Measurements from ENCODE around the gene ARL4A.
"Not testable (repeated sequence)": the region's sequence is repeated elsewhere in the genome, so short reads cannot be mapped to it uniquely, and the experiment has no call there.

ARL4A gene

DNA sequence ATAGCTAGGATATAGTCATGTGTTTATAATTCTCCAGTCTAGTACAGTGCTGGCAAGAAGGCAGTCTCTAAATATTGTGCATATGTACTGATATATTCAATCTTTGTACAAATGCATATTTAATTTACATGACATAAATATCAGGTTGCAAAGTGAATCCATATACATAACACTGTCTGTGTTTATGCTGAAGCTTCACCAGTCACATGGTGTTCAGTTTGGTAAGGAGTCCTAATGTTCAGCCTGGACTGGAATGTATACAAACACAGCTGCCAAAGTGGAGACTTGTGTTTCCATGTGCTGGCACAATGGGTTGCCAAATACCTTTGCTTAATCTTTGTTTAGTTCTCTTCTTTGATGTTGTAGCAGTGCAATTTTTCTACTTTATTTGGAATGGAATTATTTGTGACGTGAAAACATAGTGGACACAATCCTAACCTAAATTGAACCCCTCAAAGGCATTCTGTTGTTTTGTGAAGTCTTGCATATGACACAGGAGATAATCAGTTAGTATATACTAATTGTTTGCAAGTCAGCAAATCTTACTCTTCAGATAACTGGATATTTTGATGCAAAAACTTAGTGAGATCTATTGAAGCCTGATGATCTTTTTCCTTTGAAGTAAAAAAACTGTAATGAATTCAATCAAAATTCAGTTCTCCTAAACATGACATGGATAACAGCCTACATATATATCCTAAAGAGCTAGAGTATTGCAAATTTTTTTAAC lies 17.3 kb upstream of the ARL4A start:
- no peak for DNase-seq (ENCODE audit: low spot score)

DNA sequence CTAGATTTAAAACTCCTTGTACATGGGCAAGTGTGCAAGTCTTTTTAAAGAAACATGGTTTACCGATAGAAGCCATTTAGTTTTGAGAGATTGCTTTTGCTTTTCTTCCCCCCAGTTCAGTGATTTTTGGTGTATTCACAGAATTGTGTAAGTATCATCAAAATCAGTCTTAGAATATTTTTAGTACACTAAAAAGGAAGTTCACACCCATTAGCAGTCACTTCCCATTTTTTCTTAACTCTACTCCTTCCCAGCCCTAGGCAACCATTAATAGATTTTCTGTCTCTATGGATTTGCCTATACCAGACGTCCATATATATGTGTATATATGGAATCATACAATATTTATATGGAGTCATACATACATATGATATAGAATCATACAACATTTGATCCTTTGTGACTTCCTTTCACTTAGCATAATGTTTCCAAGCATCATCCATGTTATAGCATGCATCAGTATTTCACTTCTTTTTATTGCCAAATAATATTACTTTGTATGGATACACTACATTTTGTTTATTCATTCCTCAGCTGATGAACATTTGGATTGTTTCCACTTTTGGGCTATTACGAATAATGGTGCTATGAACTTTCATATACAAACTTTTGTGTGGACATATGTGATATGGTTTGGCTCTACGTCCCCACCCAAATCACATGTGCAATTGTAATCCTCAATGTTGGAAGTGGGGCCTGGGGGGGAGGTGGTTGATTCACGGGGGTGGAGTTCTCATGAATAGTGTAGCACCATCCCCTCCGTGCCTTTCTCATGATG lies 16.5 kb upstream of the ARL4A start:
- no peak for DNase-seq (ENCODE audit: low spot score)

DNA sequence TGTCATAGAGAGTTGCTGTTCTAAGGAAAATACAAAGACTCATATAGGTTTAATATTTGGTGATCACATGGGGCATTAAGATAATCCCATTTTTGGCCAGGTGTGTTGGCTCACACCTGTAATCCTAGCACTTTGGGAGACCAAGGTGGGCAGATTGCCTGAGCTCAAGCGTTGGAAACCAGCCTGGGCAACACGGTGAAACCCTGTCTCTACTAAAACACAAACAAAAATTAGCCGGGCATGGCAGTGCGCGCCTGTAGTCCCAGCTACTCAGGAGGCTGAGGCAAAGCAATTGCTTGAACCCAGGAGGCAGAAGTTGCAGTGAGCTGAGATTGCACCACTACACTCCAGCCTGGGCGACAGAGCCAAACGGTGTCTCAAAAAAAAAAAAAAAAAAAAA lies 14.0 kb upstream of the ARL4A start:
- not testable (repeated sequence) for DNase-seq (ENCODE audit: low spot score)

DNA sequence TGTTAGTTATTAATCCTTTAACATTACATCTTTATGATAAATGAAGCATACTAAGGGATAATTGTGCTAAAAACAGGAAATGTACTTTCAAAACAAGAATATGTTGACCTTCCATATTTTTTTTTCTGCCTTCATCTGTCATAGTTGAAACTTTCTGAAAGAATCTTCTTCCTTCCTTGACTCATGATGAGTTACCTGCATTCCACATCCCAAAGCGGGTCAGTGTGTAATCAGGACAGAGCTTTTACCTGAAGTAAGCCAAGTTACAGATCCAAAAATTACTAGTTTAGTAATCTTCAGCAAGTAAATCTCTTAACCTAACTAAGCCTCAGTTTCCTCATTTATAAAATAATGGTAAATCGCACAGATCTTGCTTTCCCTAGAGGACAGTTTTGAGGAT lies 13.4 kb upstream of the ARL4A start:
- no peak for DNase-seq (ENCODE audit: low spot score)

DNA sequence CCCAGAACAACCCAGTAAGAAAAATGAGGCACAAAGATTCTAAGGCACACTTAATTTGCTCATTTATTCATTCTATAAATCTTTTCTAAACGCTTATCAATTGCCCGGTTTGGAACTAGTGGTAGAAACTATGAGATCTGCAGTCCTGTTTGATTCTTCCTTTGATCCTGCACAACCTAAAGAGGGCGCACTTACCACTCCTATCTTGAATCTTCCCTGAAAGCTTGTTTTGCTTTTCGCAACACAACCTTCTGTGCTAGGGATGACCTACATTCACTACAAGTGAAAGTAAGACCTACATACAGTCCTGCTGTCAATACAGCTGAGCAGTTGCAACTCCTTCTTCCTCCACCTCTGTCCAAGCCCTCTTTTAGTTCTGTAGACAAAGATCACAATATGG lies 12.6 kb upstream of the ARL4A start:
- DNase-seq (ENCODE audit: low spot score), result peak; percentile 41

DNA sequence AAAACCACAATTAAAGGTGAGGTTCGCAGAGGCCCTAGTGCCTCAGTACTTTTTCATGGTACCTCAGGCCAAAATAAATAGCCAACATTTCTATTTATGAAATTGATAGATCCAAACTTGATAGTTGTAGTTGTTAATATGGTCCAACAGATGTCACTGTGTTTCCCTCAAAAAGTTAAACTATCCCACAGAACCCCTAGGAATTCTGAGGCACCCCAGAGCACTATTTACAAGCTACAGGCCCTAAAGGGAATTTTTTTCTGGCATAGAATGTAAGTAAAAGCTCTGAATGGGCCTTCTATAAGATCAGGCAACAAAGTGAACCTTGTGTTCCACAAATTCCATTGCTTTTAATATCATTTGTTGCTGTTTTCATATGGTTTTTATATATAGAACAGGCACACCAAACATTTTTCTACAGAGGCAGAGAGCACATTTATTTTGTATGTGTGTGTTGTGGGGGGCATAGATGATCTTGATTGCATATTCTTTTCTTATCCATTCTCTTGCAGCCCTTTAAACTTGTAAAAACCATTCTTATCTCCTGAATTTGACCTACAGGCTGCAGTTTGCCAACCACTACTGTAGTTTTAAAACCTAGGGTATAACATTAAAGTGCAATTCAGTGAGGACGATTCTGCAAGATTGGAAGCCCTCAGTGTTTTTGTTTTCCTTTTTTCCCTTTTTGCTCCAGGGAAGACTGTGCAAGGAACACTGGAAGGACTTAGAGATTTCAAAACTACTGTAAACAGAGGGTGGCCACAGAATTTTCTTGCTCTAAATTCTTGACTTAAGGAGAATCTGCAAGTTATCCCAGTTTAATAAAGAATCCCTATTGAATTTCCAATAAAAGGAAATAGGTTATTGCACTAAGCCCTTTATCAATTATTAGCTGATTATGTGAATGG lies 3.5 kb upstream of the ARL4A start:
- no peak for DNase-seq (ENCODE audit: low spot score)

DNA sequence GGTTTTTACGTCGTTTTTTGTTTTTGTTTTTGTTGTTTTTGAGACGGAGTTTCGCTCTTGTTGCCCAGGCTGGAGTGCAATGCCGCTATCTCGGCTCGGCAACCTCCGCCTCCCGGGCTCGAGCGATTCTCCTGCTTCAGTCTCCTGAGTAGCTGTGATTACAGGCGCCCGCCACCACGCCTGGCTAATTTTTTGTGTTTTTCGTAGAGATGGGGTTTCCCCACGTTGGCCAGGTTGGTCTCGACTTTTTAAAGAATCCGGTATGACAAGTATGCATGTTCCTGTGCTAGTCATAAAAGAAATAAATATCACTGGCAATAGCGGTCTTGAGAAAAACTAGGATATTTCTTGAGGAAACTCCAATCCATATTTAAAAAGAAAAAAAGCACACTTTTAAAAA lies 2.7 kb upstream of the ARL4A start:
- DNase-seq (ENCODE audit: low spot score), result no peak

DNA sequence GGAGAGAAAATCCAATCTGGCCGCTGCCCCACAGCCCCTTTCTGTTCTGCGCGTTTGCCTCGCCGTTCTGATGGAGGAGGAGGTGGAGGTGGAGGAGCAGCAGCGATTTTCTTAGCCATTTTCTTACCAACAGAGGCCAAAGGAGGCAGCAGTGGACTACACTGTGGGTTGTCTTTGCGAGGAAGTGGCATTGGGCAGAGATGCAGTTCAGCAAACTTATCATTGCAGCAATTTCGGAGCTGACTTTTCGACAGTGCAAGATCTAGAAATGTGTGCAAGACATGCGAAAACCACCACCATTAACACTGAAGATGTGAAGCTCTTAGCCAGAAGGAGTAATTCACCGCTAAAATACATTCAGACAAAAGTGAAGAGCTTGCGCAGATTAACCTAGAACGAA lies 1.9 kb upstream of the ARL4A start:
- DNase-seq (ENCODE audit: low spot score), result no peak

DNA sequence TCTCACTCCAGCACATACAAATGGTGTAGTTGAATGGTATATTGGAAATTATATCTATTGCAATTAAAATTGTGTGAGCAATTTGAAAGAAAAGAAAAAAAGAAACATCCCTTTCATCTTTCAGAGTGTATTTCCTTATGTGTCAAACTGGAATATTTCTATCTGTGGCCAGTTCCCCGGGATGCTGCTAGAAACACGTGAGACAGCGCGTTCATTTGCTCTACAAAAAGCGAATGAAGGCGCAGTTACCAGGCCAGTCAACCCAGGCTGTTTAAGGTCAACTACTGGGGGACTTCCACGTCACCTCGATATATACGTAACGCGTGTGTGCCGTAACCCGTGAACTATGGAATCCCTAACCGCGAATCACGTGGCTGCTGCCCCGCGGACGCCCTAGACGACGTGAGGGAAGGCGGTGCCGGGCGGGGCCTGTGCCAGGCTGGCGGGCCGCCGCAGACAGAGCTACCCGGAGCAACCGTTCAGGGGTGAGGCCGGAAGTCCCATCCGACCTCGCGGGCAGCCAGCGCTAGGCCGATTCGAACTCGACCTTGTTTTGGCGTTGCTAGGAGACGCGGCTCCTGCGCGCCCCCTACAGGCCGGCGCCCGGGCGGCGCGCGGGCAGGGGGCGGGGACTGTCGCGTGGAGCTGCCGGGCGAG lies 1.1 kb upstream of the ARL4A start:
- DNase-seq (ENCODE audit: low spot score), result peak; percentile 98

DNA sequence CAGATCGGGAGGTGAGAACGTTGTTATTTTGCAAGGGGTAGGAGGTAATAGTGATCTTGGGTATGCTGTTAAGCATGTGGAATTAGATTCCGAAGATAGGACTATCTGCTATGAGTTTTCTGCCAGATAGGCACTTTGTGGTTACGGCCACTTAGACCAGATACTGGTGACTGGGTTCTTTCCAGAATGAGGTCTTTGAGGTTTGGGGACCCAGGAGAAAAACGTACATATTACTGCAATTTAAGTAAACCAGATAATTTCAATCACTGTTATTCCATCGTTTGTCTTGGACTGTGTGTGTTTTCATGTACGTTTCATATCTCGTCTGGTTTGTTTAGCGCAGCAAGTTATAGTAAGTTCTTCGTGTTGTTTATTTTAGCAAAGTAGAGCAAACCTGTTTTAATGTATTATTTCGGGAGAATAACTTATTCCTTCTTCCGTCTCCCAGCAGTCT lies 312 bp downstream of the ARL4A start:
- DNase-seq (ENCODE audit: low spot score), result no peak

DNA sequence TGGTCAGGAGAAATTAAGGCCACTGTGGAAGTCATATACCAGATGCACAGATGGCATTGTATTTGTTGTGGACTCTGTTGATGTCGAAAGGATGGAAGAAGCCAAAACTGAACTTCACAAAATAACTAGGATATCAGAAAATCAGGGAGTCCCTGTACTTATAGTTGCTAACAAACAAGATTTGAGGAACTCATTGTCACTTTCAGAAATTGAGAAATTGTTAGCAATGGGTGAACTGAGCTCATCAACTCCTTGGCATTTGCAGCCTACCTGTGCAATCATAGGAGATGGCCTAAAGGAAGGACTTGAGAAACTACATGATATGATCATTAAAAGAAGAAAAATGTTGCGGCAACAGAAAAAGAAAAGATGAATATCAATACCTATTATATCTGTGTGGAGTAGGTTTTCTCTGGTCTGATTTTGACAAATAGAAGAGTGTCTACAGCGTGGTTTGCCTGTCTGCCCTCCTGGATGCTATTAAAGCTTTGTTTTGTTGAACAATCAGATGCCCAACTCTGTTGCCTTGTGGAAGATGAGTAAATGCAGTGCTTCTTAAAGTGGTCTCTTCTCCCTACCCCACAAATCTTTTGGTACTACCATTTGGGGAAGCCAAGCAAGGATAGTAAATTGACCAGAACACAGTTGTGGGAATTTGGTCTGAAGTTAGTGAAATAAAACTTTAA lies 1.2 kb downstream of the ARL4A start:
- DNase-seq (ENCODE audit: low spot score), result not testable (repeated sequence)

DNA sequence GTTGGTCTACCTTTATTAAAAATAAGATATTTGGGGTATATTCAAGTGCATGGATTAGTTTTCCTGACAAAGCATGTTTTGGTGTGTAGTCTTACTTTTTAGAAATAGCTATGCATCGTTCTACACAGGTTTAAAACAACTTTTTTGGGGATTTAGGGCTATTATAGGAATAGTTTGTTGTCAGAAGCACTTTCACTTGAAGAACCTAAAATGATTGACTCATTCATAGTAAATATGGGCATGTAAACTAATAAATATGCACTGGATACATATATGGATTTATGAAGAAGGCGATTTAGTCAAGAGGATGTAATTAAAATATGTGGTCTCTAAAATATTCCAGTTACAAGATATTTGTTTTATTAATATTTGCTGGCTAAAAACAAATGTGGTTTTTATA lies 2.0 kb downstream of the ARL4A start:
- DNase-seq (ENCODE audit: low spot score), result no peak

DNA sequence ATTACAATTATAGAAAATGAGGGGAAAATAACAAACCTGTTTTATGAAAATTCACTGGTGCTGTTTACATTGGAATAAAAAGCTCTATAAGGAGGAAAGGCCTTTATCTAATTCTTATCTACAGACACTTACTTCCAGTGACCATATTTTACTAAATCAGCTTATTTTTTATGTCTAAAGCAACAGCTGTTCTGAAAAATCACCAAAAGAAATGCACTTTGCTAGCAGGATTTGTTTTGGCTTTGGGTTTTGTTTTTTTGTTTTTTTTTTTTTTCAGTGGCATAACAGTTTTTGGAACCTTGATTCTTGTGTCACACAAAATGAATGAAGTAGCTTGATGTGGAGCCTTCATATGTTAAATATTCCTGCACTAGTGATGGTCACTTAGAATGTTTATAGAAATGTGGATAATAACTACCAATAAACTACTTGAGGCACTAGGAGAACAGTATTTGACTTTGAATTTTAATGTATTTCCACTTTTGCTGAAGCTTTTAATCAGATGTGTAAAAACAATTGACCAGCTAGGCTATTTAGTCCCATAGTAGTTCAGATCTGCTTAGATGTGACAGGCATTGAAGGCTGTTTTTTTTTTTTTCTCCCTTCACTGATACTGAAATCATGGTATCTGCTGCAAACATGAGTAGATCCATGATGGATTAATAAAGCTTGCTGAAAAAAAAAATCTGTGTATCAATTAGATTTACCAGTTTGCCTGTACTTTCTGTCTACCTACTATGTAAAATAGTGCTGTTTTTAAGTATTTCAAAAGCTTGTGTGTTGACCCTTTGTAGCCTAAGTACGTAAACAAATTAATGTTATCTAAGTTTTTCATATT lies 2.8 kb downstream of the ARL4A start:
- no peak for DNase-seq (ENCODE audit: low spot score)

DNA sequence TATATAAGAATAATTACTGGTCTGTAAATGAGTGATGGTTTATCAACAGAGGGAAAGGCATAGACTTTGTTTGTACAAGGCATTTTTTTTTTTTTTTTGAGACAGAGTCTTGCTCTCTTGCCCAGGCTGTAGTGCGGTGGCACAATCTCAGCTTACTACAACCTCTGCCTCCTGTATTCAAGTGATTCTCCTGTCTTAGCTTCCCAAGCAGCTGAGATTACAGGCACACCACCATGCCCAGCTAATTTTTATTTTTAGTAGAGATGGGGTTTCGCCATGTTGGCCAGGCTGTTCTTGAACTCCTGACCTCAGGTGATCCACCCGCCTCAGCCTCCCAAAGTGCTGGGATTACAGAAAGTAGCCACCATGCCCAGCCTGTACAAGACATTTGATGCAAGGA lies 4.0 kb downstream of the ARL4A start:
- not testable (repeated sequence) for DNase-seq (ENCODE audit: low spot score)

DNA sequence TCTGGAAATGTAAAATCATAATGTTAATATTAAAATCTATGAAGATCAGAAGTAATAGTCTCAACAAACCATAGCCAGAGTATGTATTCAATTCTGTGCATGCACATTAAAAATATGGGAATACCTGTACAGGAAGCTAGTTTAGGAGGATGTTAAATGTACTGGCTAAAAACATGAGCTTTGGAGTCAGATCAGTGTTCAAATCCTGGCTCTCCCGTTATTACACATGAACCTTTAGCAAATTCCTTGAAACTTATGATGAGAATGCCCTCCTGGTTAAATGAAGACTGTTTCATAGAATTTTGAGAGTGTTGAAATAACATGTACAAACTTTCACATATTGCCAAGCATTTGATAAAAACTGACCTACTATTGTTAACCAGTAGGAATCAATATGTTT lies 4.6 kb downstream of the ARL4A start:
- DNase-seq (ENCODE audit: low spot score), result no peak

DNA sequence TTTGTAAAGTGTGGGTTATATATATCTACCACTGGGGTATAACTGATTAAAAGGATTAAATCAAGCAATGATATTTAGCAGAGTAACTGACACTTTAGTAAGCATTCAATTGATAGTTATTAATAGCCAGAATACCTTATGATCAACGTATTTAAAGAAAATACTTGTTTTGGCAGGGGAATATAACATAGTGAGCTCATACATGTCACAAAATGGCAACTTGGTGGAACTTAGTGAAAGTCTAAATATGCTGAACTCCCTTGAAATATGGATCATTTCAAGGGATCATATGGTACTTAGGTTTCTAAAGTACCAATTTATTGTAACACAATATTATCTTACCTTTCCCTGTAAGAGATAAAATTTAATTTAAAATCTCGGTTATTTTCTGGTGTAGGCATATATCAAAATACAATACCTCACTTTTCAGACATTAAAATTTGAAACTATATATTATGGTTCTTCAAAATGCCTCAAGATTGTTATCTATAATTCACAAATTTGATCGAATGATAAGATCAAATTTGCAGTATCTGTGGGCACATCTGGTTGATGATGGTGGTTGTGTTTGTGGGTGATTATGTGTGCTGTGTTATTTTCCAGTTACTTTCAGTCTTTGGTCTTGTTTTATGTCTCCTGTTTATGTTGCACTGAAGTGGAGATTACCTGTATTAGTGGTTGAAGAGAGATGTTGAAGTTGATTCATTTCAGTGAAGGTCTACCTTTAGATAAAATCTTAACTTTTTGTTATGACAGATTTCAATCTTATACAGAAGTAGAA lies 5.2 kb downstream of the ARL4A start:
- no peak for DNase-seq (ENCODE audit: low spot score)

DNA sequence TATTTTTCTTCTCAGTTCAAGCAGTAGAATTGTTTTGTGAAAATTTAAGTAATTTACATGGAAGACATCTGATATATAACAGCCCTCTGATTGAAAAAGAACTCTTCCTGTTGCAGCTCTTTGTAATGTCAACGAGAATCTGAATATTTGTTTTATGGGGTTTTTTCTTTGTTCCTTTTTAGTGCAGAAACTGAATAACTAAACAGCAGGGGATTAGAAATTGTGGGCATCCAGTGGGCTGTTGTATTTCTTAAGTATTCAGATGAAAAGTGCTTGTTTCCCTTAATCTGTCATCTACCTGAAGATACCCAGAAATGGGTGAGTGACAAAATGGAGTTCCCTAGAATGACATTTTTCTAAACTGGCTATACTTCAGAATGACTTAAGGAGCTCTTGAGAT lies 7.4 kb downstream of the ARL4A start:
- no peak for DNase-seq (ENCODE audit: low spot score)

DNA sequence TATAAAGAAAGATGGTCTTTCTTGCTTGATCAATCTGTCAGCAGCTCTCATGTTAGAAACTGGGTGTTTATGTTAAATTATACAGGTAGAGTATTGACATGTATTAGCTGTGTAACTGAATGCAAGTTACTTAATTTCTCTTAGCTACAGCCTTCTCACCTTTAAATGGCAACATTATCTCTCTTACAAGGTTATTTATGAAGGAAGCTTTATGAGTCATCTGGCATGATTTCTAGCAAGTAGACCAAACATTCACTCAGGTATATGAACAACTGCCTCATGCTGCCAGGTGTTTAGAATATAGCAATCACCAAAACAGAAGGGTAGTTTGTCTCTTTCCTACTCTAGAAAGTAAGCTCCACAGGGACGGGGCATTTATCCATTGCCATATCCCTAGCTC lies 8.5 kb downstream of the ARL4A start:
- peak; percentile 73 for DNase-seq (ENCODE audit: low spot score)

DNA sequence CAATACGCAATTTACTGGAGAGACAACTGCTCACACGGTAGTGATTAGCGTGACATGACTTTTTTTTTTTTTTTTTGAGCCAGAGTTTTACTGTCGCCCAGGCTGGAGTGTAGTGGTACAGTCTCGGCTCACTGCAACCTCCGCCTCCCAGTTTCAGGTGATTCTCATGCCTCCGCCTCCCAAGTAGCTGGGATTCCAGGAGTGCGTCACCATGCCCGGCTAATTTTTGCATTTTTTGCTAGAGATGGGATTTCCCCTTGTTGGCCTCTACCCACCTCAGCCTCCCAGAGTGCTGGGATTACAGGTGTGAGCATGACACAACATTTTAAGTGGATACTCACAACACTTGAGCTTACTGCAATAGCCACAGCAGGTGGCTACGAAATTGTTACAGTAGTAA lies 11.9 kb downstream of the ARL4A start:
- DNase-seq (ENCODE audit: low spot score), result no peak

DNA sequence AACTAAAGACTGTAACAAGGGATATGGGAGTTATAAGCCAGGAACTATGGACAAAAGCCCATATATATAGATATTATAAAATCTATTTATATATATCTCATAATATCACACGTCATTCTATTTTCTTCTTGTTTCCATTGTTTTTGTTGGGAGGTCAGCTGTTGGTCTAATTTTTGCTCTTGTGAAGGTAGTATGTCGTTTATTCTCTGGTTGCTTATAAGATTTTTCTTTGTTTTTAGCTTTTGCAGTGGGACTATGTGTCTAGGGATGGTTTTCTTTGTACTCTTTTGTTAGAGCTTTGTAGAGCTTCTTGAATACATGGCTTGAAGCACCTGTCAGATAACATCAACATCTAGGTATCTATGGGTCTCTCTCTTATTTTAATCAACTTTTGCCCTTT lies 14.0 kb downstream of the ARL4A start:
- DNase-seq (ENCODE audit: low spot score), result no peak
